Sigmoid colon (tissue), 7 donors: ENCODE measurements around the gene PDZRN4. TPM values are rescaled to one million over a fixed set of nuclear protein-coding genes. Genes with fewer than 3 reads are reported as not detected.

Source experiments
- DNase-seq: peaks from one replicate; pipeline ENCODE4 v3.0.0-alpha.2; 2019
- H3K27ac ChIP-seq, 4 donors: fragments of 200-600 bp; sonication (generic); one replicate each; pipeline ENCODE4 v1.5.1; 2016 to 2019; ENCODE audit warnings: mild to moderate bottlenecking in 1 of 4
- H3K27me3 ChIP-seq, 3 donors: fragments of 200-600 bp; sonication (generic); one replicate each; pipeline ENCODE4 v1.5.1; 2019; ENCODE audit warnings: mild to moderate bottlenecking in 1 of 3
- H3K36me3 ChIP-seq, 4 donors: fragments of 200-600 bp; sonication (generic); one replicate each; pipeline ENCODE4 v1.5.1; 2016 to 2019
- H3K4me1 ChIP-seq, 4 donors: fragments of 200-600 bp; sonication (generic); one replicate each; pipeline ENCODE4 v1.5.1; 2017 to 2019
- H3K4me3 ChIP-seq, 4 donors: fragments of 200-600 bp; sonication (generic); one replicate each; pipeline ENCODE4 v1.5.1; 2017 to 2019; ENCODE audit warnings: mild to moderate bottlenecking in 2 of 4, moderate library complexity in 1 of 4
- H3K9me3 ChIP-seq, 4 donors: fragments of 200-600 bp in 3 of 4; sonication (generic) in 3 of 4; one replicate each; pipeline versions ENCODE4 v1.5.1 to v1.6.1; 2013 to 2019
- CTCF ChIP-seq, 4 experiments: fragments of 450-650 bp in 3 of 4; fragments of 200-600 bp in 1 of 4; IDR thresholded peaks; one replicate each; pipeline ENCODE4 v1.5.1; 2016 to 2019; ENCODE audit warnings: antibody characterized with exemption in 4 of 4, mild to moderate bottlenecking in 3 of 4, moderate library complexity in 2 of 4
- EP300 ChIP-seq, 4 donors: sonication (generic); formaldehyde crosslinking; IDR thresholded peaks; one replicate each; pipeline ENCODE4 v1.6.1; 2017; ENCODE audit warnings: antibody characterized with exemption in 4 of 4
- POLR2A ChIP-seq, 2 donors: fragments of 450-650 bp; IDR thresholded peaks; one replicate each; pipeline ENCODE4 v1.6.1; 2016; ENCODE audit warnings: antibody characterized with exemption in 2 of 2, mild to moderate bottlenecking in 2 of 2, moderate library complexity in 2 of 2
- POLR2AphosphoS5 ChIP-seq, 4 donors: sonication (generic); formaldehyde crosslinking; IDR thresholded peaks; one replicate each; pipeline ENCODE4 v1.6.1; 2017; ENCODE audit warnings: antibody characterized with exemption in 4 of 4
- WGBS, 2 donors: extraction: QIAGEN DNeasy Blood & Tissue Kit; methylation state at CpG; one replicate each; pipeline ENCODE4 v1.1.7; 2013; 5-methylcytosine and 5-hydroxymethylcytosine counted together
- intact Hi-C: fragments of 100-400 bp; cut with DNase I; formaldehyde crosslinking; loops from one replicate; pipeline ENCODE4 v1.15.1; 2023
- polyA plus RNA-seq, 3 donors: library from polyadenylated mRNA; stranded (reverse); fragments of 200-250 nt; gene quantifications; one replicate each; pipeline ENCODE4 v1.2.3, GENCODE V29; 2013
- total RNA-seq, 4 donors: library from RNA; depleted of rRNA; stranded (reverse); fragments of >200 nt; gene quantifications; one replicate each; pipeline ENCODE4 v1.1.0, GENCODE V29; 2016
- donor health status: healthy with polysubstance abuse.
- donor health status: Bipolar disorder and iron deficiency.
- donor health status: healthy.

The PDZRN4 gene
- total and polyA plus RNA-seq, 7 donors = 0.23 to 98.1 (median 71.5) TPM

- TF ChIP-seq EP300 (IDR thresholded peaks at IDR 0.05) (no peak), POLR2AphosphoS5 (IDR thresholded peaks at IDR 0.05) (no peak), CTCF (IDR thresholded peaks at IDR 0.05) (no peak), POLR2A (IDR thresholded peaks at IDR 0.05) (no peak)
- 3 to 39% methylated on average over 1 of the region's 1 CpG for WGBS, 2 donors
- Histone ChIP-seq H3K27me3 (no peaks in the 10 kb centered on the region), H3K9me3 (no peaks in the 10 kb centered on the region), H3K4me1 (peaks cover 0 to 18% (median 3%) of the 10 kb centered on the region in 4 donors), H3K27ac (no peak overlapping the region), H3K36me3 (peaks cover 0 to under 1% (median 0%) of the 10 kb centered on the region in 4 donors), H3K4me3 (no peak overlapping the region)
- intact Hi-C loops = no loop called here
- no peak for DNase-seq
Measured at GRCh38 chr12:41286426-41286825, 98.3 kb downstream of the PDZRN4 start.

DNA sequence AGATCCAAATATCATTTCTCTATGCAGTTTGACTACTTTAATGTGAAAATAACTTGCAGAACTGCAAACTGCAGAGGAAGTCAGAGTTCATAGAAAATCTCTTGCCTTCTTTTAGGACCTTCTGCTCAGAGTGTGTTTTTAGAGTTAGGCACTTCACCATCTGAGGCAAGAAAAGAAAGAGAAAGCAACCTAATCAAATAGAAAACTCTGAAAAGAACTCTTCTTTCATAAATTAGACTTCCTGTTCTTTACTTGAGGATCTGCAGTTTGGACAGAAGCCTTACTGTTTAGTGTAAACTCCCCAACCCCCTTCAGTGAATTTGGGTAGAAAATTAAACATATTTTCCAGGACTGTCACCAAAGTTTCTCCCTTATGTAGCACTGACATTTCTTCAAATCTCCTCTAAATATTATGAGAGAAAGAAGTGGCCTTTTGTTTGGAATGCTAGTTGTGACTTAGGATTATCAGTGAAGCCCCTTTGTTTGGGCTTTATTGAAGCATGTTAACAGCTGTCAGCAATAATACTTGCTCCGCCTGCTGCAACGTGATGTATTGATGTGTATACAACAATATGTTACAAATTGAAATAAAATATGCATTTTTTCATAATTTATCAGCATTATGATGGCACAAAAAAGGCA lies 99.5 kb downstream of the PDZRN4 start:
- 20 to 55% methylated on average over 2 of the region's 2 CpGs for WGBS, 2 donors
- H3K9me3 ChIP-seq = no peaks in the 10 kb centered on the region
- H3K27ac ChIP-seq = no peak overlapping the region
- H3K4me3 ChIP-seq = no peak overlapping the region
- no peak for DNase-seq
- TF ChIP-seq CTCF (IDR thresholded peaks at IDR 0.05) = no peak
- no peak for TF ChIP-seq EP300 (IDR thresholded peaks at IDR 0.05)
- TF ChIP-seq POLR2AphosphoS5 (IDR thresholded peaks at IDR 0.05) = no peak
- TF ChIP-seq POLR2A (IDR thresholded peaks at IDR 0.05) = no peak
- intact Hi-C loops = no loop called here
- H3K27me3 ChIP-seq = no peaks in the 10 kb centered on the region
- H3K36me3 ChIP-seq = no peaks in the 10 kb centered on the region
- peaks cover 0 to 29% (median 3%) of the 10 kb centered on the region in 4 donors for H3K4me1 ChIP-seq

- no peaks in the 10 kb centered on the region for H3K27me3 ChIP-seq
- intact Hi-C loops = no loop called here
- H3K4me1 ChIP-seq = peaks cover 0 to 36% (median 3%) of the 10 kb centered on the region in 4 donors
- H3K9me3 ChIP-seq = no peaks in the 10 kb centered on the region
- no peak overlapping the region for H3K4me3 ChIP-seq
- DNase-seq = no peak
- H3K27ac ChIP-seq = no peak overlapping the region
- WGBS, 2 donors = 50 to 68% methylated on average over 10 of the region's 10 CpGs
- H3K36me3 ChIP-seq = no peaks in the 10 kb centered on the region
- TF ChIP-seq EP300 (IDR thresholded peaks at IDR 0.05) (no peak), CTCF (IDR thresholded peaks at IDR 0.05) (no peak), POLR2AphosphoS5 (IDR thresholded peaks at IDR 0.05) (no peak), POLR2A (IDR thresholded peaks at IDR 0.05) (no peak)
Measured at GRCh38 chr12:41288142-41288811, 100.2 kb downstream of the PDZRN4 start.

GRCh38 chr12:41289501-41289900 lies 101.4 kb downstream of the PDZRN4 start:
- TF ChIP-seq POLR2A (IDR thresholded peaks at IDR 0.05) (no peak), POLR2AphosphoS5 (IDR thresholded peaks at IDR 0.05) (no peak), EP300 (IDR thresholded peaks at IDR 0.05) (no peak), CTCF (IDR thresholded peaks at IDR 0.05) (no peak)
- Histone ChIP-seq H3K36me3 (no peaks in the 10 kb centered on the region), H3K27me3 (no peaks in the 10 kb centered on the region), H3K4me1 (peaks cover 0 to 36% (median 3%) of the 10 kb centered on the region in 4 donors), H3K9me3 (no peaks in the 10 kb centered on the region), H3K27ac (no peak overlapping the region), H3K4me3 (no peak overlapping the region)
- DNase-seq = no peak
- WGBS, 2 donors = 89 to 90% methylated on average over 3 of the region's 3 CpGs
- intact Hi-C loops = no loop called here
